Suprapubic skin (tissue), 4 donors: ENCODE results near the gene NFE2L2. TPM values are rescaled to one million over a fixed set of nuclear protein-coding genes. Genes with fewer than 3 reads are reported as not detected.
A peak's percentile ranks its signal among the peaks of the same experiment; 100 is the strongest.

Experiments used
- DNase-seq, 2 donors: peaks; one replicate each; pipeline ENCODE4 v3.0.0-alpha.2; 2019; ENCODE audit warnings: low spot score in 2 of 2
- H3K27ac ChIP-seq: fragments of 200-600 bp; sonication (generic); one replicate; pipeline ENCODE4 v1.5.1; 2019
- H3K27me3 ChIP-seq: fragments of 200-600 bp; sonication (generic); one replicate; pipeline ENCODE4 v1.5.1; 2019
- H3K36me3 ChIP-seq: fragments of 200-600 bp; sonication (generic); one replicate; pipeline ENCODE4 v1.5.1; 2019
- H3K4me1 ChIP-seq: fragments of 200-600 bp; sonication (generic); one replicate; pipeline ENCODE4 v1.5.1; 2019
- H3K4me3 ChIP-seq: fragments of 200-600 bp; sonication (generic); one replicate; pipeline ENCODE4 v1.5.1; 2019; ENCODE audit warnings: mild to moderate bottlenecking
- H3K9me3 ChIP-seq: fragments of 200-600 bp; sonication (generic); one replicate; pipeline ENCODE4 v1.5.1; 2019
- CTCF ChIP-seq, 2 donors: fragments of 200-600 bp in 1 of 2; fragments of 450-650 bp in 1 of 2; sonication (generic) in 1 of 2; IDR thresholded peaks; one replicate each; pipeline ENCODE4 v1.5.1; 2016 to 2019; ENCODE audit warnings: antibody characterized with exemption in 2 of 2, mild to moderate bottlenecking in 1 of 2, moderate library complexity in 1 of 2
- EP300 ChIP-seq: sonication (generic); formaldehyde crosslinking; IDR thresholded peaks from one replicate; pipeline ENCODE4 v1.6.1; 2017; ENCODE audit warnings: antibody characterized with exemption
- POLR2A ChIP-seq, 2 donors: fragments of 450-650 bp; IDR thresholded peaks; one replicate each; pipeline ENCODE4 v1.6.1; 2017; ENCODE audit warnings: antibody characterized with exemption in 2 of 2, mild to moderate bottlenecking in 2 of 2, moderate library complexity in 2 of 2
- POLR2AphosphoS5 ChIP-seq, 3 donors: sonication (generic); formaldehyde crosslinking; IDR thresholded peaks; one replicate each; pipeline ENCODE4 v1.6.1; 2017; ENCODE audit warnings: antibody characterized with exemption in 3 of 3
- WGBS: methylation state at CpG from one replicate; pipeline ENCODE4 v1.1.5; 2018; 5-methylcytosine and 5-hydroxymethylcytosine counted together
- total RNA-seq, 4 donors: library from RNA; depleted of rRNA; stranded (reverse); fragments of >200 nt; gene quantifications; one replicate each; pipeline ENCODE4 v1.1.0, GENCODE V29; 2016

Gene NFE2L2
- total RNA-seq, 4 donors from 2014 or later = 130 to 180 (median 160) TPM

- no peak overlapping the region for H3K27ac ChIP-seq
- no peaks in the 10 kb centered on the region for H3K9me3 ChIP-seq
- WGBS = 93% methylated on average over 5 of the region's 5 CpGs
- DNase-seq = no peak
- peaks cover 15% of the 10 kb centered on the region for H3K4me1 ChIP-seq
- TF ChIP-seq POLR2AphosphoS5 (IDR thresholded peaks at IDR 0.05) = no peak
- TF ChIP-seq EP300 = no peak
- no peak for TF ChIP-seq POLR2A (IDR thresholded peaks at IDR 0.05)
- no peak for TF ChIP-seq CTCF (IDR thresholded peaks at IDR 0.05)
- H3K36me3 ChIP-seq = no peaks in the 10 kb centered on the region
- H3K27me3 ChIP-seq = no peaks in the 10 kb centered on the region
- no peak overlapping the region for H3K4me3 ChIP-seq
Observed at GRCh38 chr2:177282787-177283572, 18.5 kb upstream of the NFE2L2 start.

- H3K27ac ChIP-seq = peak overlapping the region; percentile 61
- no peak overlapping the region for H3K4me3 ChIP-seq
- DNase-seq = no peak
- TF ChIP-seq POLR2A (IDR thresholded peaks at IDR 0.05) (no peak), CTCF (IDR thresholded peaks at IDR 0.05) (no peak), EP300 (no peak), POLR2AphosphoS5 (IDR thresholded peaks at IDR 0.05) (no peak)
- H3K9me3 ChIP-seq = no peaks in the 10 kb centered on the region
- H3K27me3 ChIP-seq = no peaks in the 10 kb centered on the region
- WGBS = 31% methylated on average over 3 of the region's 3 CpGs
- H3K4me1 ChIP-seq = peaks cover 15% of the 10 kb centered on the region
- no peaks in the 10 kb centered on the region for H3K36me3 ChIP-seq
Observed at GRCh38 chr2:177282181-177282641, 17.7 kb upstream of the NFE2L2 start.

GRCh38 chr2:177281400-177282180, 17.1 kb upstream of the NFE2L2 start:
- Histone ChIP-seq H3K27ac (peak overlapping the region; percentile 61), H3K27me3 (no peaks in the 10 kb centered on the region), H3K4me3 (no peak overlapping the region), H3K36me3 (no peaks in the 10 kb centered on the region), H3K4me1 (peaks cover 15% of the 10 kb centered on the region), H3K9me3 (no peaks in the 10 kb centered on the region)
- no peak for DNase-seq
- 70% methylated on average over 6 of the region's 6 CpGs for WGBS
- no peak for TF ChIP-seq POLR2AphosphoS5 (IDR thresholded peaks at IDR 0.05)
- TF ChIP-seq CTCF (IDR thresholded peaks at IDR 0.05) = no peak

GRCh38 chr2:177279847-177280246, 15.3 kb upstream of the NFE2L2 start:
- 70% methylated on average over 2 of the region's 2 CpGs for WGBS
- Histone ChIP-seq H3K4me1 (peaks cover 25% of the 10 kb centered on the region), H3K36me3 (no peaks in the 10 kb centered on the region), H3K9me3 (no peaks in the 10 kb centered on the region), H3K27ac (no peak overlapping the region), H3K27me3 (no peaks in the 10 kb centered on the region), H3K4me3 (no peak overlapping the region)
- TF ChIP-seq POLR2AphosphoS5 (IDR thresholded peaks at IDR 0.05) (no peak), EP300 (no peak), CTCF (IDR thresholded peaks at IDR 0.05) (no peak), POLR2A (IDR thresholded peaks at IDR 0.05) (no peak)
- no peak for DNase-seq

- Histone ChIP-seq H3K4me1 (peaks cover 29% of the 10 kb centered on the region), H3K9me3 (no peaks in the 10 kb centered on the region), H3K4me3 (no peak overlapping the region), H3K27me3 (no peaks in the 10 kb centered on the region), H3K27ac (peak overlapping the region; percentile 64), H3K36me3 (no peaks in the 10 kb centered on the region)
- WGBS = 56% methylated on average over 4 of the region's 4 CpGs
- TF ChIP-seq EP300 (no peak), POLR2A (IDR thresholded peaks at IDR 0.05) (no peak), CTCF (IDR thresholded peaks at IDR 0.05) (no peak), POLR2AphosphoS5 (IDR thresholded peaks at IDR 0.05) (no peak)
- DNase-seq = no peak
Observed at GRCh38 chr2:177275743-177276055, 11.2 kb upstream of the NFE2L2 start.
